Astrocyte (in vitro differentiated cells and primary cell): Measurements from ENCODE around the gene ZMYM3. TPM values are rescaled to one million over a fixed set of nuclear protein-coding genes. Genes with fewer than 3 reads are reported as not detected.

Experiments
- DNase-seq: peaks from one replicate; pipeline ENCODE4 v3.0.0-alpha.2; 2010; ENCODE audit warnings: low read depth
- FAIRE-seq: peaks from 2 replicates; lab custom pipeline; 2011; peaks lifted over from hg19 to GRCh38; lab: Jason Lieb, UNC
- H2AFZ ChIP-seq: 2 replicates; pipeline ENCODE4 v1.6.0; 2012; ENCODE audit warnings: low read depth, low read length, inconsistent platforms
- H3K27ac ChIP-seq: 2 replicates; pipeline ENCODE4 v1.5.1; 2011; ENCODE audit warnings: low read depth, low read length, inconsistent platforms
- H3K27me3 ChIP-seq: 2 replicates; pipeline ENCODE4 v1.6.0; 2011; ENCODE audit warnings: low read length, inconsistent platforms; ENCODE audit not compliant: insufficient read depth
- H3K36me3 ChIP-seq: 2 replicates; pipeline ENCODE4 v1.5.1; 2011; ENCODE audit warnings: low read length, inconsistent platforms; ENCODE audit not compliant: insufficient read depth
- H3K4me1 ChIP-seq: 2 replicates; pipeline ENCODE4 v1.5.1; 2011; ENCODE audit warnings: low read length, inconsistent platforms; ENCODE audit not compliant: insufficient read depth
- H3K4me2 ChIP-seq: 2 replicates; pipeline ENCODE4 v1.6.0; 2012; ENCODE audit warnings: low read length, inconsistent platforms
- H3K4me3 ChIP-seq: 2 replicates; pipeline ENCODE4 v1.5.1; 2011; ENCODE audit warnings: low read depth, mild to moderate bottlenecking, low read length, inconsistent platforms; ENCODE audit not compliant: insufficient read depth
- H3K79me2 ChIP-seq: 2 replicates; pipeline ENCODE4 v1.6.0; 2012; ENCODE audit warnings: mild to moderate bottlenecking, low read length, inconsistent platforms; ENCODE audit not compliant: insufficient read depth
- H3K9ac ChIP-seq: 2 replicates; pipeline ENCODE4 v1.6.0; 2012; ENCODE audit warnings: mild to moderate bottlenecking, low read length, inconsistent platforms
- H3K9me3 ChIP-seq: 2 replicates; pipeline ENCODE4 v1.5.1; 2012; ENCODE audit warnings: low read depth, mild to moderate bottlenecking, low read length, inconsistent platforms; ENCODE audit not compliant: insufficient read depth
- H4K20me1 ChIP-seq: 2 replicates; pipeline ENCODE4 v1.6.0; 2012; ENCODE audit warnings: low read length, inconsistent platforms; ENCODE audit not compliant: insufficient read depth
- H3K27ac Mint-ChIP-seq: one replicate; pipeline ENCODE4 v1.8.0; 2021; ENCODE audit warnings: mild to moderate bottlenecking, mixed read lengths; ENCODE audit not compliant: unreplicated experiment
- H3K27me3 Mint-ChIP-seq: one replicate; pipeline ENCODE4 v1.8.0; 2021; ENCODE audit warnings: low read depth, mixed read lengths; ENCODE audit not compliant: unreplicated experiment
- H3K36me3 Mint-ChIP-seq: one replicate; pipeline ENCODE4 v1.8.0; 2021; ENCODE audit warnings: low read depth, mixed read lengths; ENCODE audit not compliant: unreplicated experiment
- H3K4me1 Mint-ChIP-seq: one replicate; pipeline ENCODE4 v1.8.0; 2021; ENCODE audit warnings: low read depth, mixed read lengths; ENCODE audit not compliant: unreplicated experiment
- H3K4me3 Mint-ChIP-seq: one replicate; pipeline ENCODE4 v1.8.0; 2021; ENCODE audit warnings: mild to moderate bottlenecking, moderate library complexity, mixed read lengths; ENCODE audit not compliant: unreplicated experiment
- H3K9me3 Mint-ChIP-seq: one replicate; pipeline ENCODE4 v1.8.0; 2021; ENCODE audit warnings: mild to moderate bottlenecking, mixed read lengths; ENCODE audit not compliant: unreplicated experiment
- CTCF ChIP-seq: IDR thresholded peaks from 2 replicates; pipeline ENCODE4 v1.5.1; 2011; ENCODE audit warnings: low read depth, mild to moderate bottlenecking, inconsistent platforms, low read length, moderate library complexity; ENCODE audit not compliant: insufficient read depth
- EZH2 ChIP-seq: IDR thresholded peaks from 2 replicates; pipeline ENCODE4 v1.6.1; 2012; ENCODE audit warnings: mild to moderate bottlenecking, low read length, inconsistent platforms; ENCODE audit not compliant: insufficient read depth
- total RNA-seq: library from RNA; stranded (reverse); gene quantifications from 2 replicates; pipeline ENCODE4 v1.2.1, GENCODE V29; 2021

The ZMYM3 gene
- total RNA-seq, 1 donor from 2014 or later, result 51.2 TPM

- Histone ChIP-seq H3K4me1 (no peaks in the 10 kb centered on the region), H3K9ac (no peak overlapping the region), H4K20me1 (no peaks in the 10 kb centered on the region), H3K79me2 (no peaks in the 10 kb centered on the region), H3K36me3 (no peaks in the 10 kb centered on the region), H3K4me3 (no peak overlapping the region), H2AFZ (peak overlapping the region; percentile 47), H3K27me3 (no peaks in the 10 kb centered on the region), H3K9me3 (no peaks in the 10 kb centered on the region), H3K27ac (no peak overlapping the region), H3K4me2 (peak overlapping the region; percentile 54)
- no peaks in the 10 kb centered on the region for H3K27me3 Mint-ChIP-seq
- TF ChIP-seq CTCF (no peak), EZH2 (no peak)
- DNase-seq, result no peak
- no peaks in the 10 kb centered on the region for H3K36me3 Mint-ChIP-seq
- H3K4me1 Mint-ChIP-seq, result peaks cover 2% of the 10 kb centered on the region
- H3K4me3 Mint-ChIP-seq, result no peak overlapping the region
- H3K9me3 Mint-ChIP-seq, result no peaks in the 10 kb centered on the region
- FAIRE-seq, result peak; percentile 5
- H3K27ac Mint-ChIP-seq, result peak overlapping the region; percentile 8
These were observed 57.8 kb downstream of the ZMYM3 start for GRCh38 chrX:71195964-71196649.

DNA sequence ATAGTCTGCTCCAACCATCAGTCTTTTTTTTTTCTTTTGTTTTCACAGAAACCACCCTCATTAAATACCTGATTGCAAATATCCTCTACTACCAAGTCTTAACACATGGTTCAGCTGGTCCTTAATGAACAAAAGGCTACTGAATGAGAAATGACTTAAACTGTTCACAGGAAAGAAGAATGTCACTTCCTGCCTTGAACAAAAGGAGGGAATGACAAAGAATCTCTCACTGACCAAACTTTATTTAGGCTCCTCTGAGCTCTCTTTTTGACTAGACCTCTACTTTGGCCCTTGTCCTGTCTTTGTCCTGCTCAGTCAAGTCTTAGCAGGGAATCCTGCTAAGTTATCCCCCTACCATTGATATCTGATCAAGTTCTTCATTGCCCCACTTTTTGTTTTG, 62.7 kb downstream of the ZMYM3 start:
- H4K20me1 ChIP-seq, result no peaks in the 10 kb centered on the region
- Mint-ChIP-seq H3K4me1 (peaks cover 2% of the 10 kb centered on the region), H3K27me3 (no peaks in the 10 kb centered on the region), H3K9me3 (no peaks in the 10 kb centered on the region), H3K4me3 (no peak overlapping the region), H3K36me3 (no peaks in the 10 kb centered on the region), H3K27ac (no peak overlapping the region)
- no peaks in the 10 kb centered on the region for H3K27me3 ChIP-seq
- FAIRE-seq, result no peak
- H3K9me3 ChIP-seq, result no peaks in the 10 kb centered on the region
- TF ChIP-seq CTCF (no peak), EZH2 (no peak)
- no peak overlapping the region for H3K4me2 ChIP-seq
- no peak overlapping the region for H3K4me3 ChIP-seq
- no peaks in the 10 kb centered on the region for H3K79me2 ChIP-seq
- no peak overlapping the region for H3K27ac ChIP-seq
- no peak overlapping the region for H2AFZ ChIP-seq
- DNase-seq, result no peak
- no peaks in the 10 kb centered on the region for H3K36me3 ChIP-seq
- no peak overlapping the region for H3K9ac ChIP-seq
- H3K4me1 ChIP-seq, result no peaks in the 10 kb centered on the region

Other genes with a start within 250 kb of the ZMYM3 start
- gene SNX12, start 185.8 kb downstream of the ZMYM3 start, total RNA-seq, result 70.8 and 76.6 TPM in 2 replicates
- gene FOXO4, start 158.3 kb downstream of the ZMYM3 start, total RNA-seq, result 13.7 and 15.0 TPM in 2 replicates
- gene CXorf65, start 147.4 kb downstream of the ZMYM3 start, total RNA-seq, result not detected in 2 replicates
- gene IL2RG, start 142.6 kb downstream of the ZMYM3 start, total RNA-seq, result 0.59 TPM in 1 of 2 replicates, not detected in the other
- gene MED12, start 135.5 kb downstream of the ZMYM3 start, total RNA-seq, result 33.8 and 34.3 TPM in 2 replicates
- gene NLGN3, start 109.3 kb downstream of the ZMYM3 start, total RNA-seq, result 0.84 and 0.93 TPM in 2 replicates
- gene GJB1, start 30.9 kb downstream of the ZMYM3 start, total RNA-seq, result not detected in 2 replicates
- 330 and 343 TPM in 2 replicates for gene NONO, start 29.5 kb upstream of the ZMYM3 start, total RNA-seq
- 2.0 and 3.2 TPM in 2 replicates for gene ITGB1BP2, start 47.6 kb upstream of the ZMYM3 start, total RNA-seq
- 23.3 and 24.8 TPM in 2 replicates for gene TAF1, start 112.2 kb upstream of the ZMYM3 start, total RNA-seq